GM12875 (cell line): ENCODE measurements around the gene LRRC41.

Experiments
- H3K4me3 ChIP-seq: one replicate; pipeline ENCODE4 v1.5.1; 2011; ENCODE audit warnings: low read depth, low read length, control low read depth
- CTCF ChIP-seq: IDR thresholded peaks from 2 replicates; pipeline ENCODE4 v1.5.1; 2011; ENCODE audit warnings: low read depth, mild to moderate bottlenecking, control low read depth, inconsistent platforms, low read length, moderate library complexity, borderline replicate concordance; ENCODE audit not compliant: insufficient read depth

Gene LRRC41

DNA sequence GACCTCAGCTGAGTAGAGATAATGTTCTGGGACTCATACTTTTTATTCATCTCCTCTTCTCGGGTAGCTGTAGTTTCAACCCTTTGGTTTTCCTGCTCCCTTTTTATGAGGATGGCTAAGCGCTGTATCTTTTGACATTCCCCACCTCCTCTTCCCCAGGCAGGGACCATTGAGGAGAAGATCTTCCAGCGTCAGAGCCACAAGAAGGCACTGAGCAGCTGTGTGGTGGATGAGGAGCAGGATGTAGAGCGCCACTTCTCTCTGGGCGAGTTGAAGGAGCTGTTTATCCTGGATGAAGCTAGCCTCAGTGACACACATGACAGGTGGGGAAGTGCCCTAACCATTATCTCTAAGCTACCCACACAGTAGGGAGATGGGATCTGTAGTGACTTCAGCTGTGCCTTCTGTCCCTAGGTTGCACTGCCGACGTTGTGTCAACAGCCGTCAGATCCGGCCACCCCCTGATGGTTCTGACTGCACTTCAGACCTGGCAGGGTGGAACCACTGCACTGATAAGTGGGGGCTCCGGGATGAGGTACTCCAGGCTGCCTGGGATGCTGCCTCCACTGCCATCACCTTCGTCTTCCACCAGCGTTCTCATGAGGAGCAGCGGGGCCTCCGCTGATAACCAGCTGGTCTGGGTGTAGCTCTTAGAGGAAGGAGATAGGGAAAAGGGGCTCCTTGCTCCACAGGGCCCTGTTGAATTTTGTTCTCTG is 25.6 kb downstream of the LRRC41 start:
- no peak overlapping the region for H3K4me3 ChIP-seq
- TF ChIP-seq CTCF, result no peak

DNA sequence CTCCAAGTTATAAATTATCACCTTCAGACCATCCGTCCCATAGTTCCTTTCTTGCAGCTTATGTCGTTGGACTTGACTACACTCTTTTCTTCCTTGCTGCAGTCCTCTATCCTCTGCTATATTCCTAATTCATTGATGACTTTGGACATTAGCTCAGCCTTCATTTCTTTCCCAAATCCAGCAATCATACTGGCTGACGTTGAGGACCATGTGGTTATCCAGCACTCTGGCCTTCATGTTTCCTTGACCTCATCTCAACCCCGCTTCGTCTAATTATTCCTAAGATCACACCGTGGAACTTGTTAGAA is 28.4 kb downstream of the LRRC41 start:
- TF ChIP-seq CTCF, result no peak
- H3K4me3 ChIP-seq, result no peak overlapping the region

- no peak for TF ChIP-seq CTCF
- H3K4me3 ChIP-seq, result no peak overlapping the region
Measured at GRCh38 chr1:46274225-46275029, 29.0 kb downstream of the LRRC41 start.

GRCh38 chr1:46268578-46268977 is 34.8 kb downstream of the LRRC41 start:
- TF ChIP-seq CTCF, result no peak

GRCh38 chr1:46263146-46263545 is 40.3 kb downstream of the LRRC41 start:
- no peak for TF ChIP-seq CTCF
- H3K4me3 ChIP-seq, result no peak overlapping the region

More at GRCh38 chr1:46268578-46268977, 34.8 kb downstream of the LRRC41 start:
- no peak overlapping the region for H3K4me3 ChIP-seq

DNA sequence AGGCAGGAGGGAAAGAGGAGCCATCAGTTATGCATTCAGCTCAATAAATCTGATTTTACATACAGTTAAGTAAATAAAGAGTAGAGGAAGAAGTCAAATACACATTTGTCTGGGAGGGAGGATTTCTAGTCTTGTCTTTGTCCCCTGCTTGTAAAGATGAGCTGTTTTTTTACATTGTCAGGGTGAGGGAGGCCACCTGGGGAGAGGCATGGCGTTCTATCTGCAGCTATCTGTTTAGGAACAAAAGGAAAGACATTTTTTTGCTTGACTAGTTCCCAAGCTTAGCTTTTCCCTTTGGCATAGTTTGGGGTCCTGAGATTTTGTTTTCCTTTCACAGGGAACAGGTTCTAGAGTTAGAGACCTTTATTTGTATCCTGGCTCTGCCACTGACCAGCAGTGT is 40.9 kb downstream of the LRRC41 start:
- H3K4me3 ChIP-seq, result no peak overlapping the region
- TF ChIP-seq CTCF, result no peak

DNA sequence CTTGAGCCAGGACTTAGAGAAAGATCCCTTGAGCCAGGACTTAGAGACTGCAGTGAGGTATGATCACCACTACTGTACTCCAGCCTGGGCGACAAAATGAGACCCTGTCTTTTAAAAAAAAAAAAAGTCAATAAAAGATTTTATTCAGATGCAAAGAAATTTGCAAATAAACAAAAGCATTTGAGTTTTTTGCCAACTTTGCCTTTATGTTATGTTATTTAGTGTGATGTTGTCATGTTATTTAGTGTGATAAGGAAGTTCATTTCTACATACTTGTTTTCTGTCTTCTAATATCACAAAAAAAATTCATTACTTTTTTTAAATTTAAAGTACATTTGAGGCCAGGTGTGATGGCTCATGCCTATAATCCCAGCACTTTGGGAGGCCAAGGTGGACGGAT is 46.9 kb downstream of the LRRC41 start:
- TF ChIP-seq CTCF, result no peak
- H3K4me3 ChIP-seq, result no peak overlapping the region
